ENCODE data around the gene RARRES2.
"Not testable (repeated sequence)": the region's sequence is repeated elsewhere in the genome, so short reads cannot be mapped to it uniquely, and the experiment has no call there.

RARRES2 gene

DNA sequence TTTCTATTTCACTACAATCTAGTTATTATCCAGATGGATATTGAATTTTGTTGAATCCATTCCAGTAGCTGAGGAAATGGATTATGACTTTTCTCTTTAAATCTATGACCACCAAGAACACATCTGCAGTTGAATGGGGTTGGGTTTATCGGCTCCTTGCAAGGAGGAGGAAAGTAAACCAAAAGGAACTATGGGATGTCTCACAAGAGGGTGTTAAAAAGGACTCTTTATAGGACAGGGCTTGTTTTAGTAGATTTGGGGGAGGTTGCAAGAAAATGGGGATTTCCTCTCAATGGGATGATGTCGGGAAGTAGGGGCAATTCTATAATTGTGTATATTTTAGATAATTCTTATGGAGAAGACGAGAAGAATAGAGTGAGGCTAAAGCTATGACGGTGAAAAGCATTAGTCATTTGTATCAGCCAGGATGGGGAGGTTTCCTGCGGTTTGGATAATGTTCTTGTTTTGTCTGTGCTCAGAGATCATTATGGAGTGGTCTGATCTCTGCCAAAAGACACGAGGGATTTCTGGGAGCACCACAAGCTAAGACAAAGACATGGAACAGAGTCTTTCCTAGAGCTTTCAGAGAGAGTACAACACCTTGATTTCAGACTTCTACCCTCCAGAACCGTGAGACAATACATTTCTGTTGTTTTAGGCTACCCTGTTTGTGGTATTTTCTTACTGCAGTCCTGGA lies 23.5 kb downstream of the RARRES2 start:
- no peak for DNase-seq (ENCODE audit: low read depth)

DNA sequence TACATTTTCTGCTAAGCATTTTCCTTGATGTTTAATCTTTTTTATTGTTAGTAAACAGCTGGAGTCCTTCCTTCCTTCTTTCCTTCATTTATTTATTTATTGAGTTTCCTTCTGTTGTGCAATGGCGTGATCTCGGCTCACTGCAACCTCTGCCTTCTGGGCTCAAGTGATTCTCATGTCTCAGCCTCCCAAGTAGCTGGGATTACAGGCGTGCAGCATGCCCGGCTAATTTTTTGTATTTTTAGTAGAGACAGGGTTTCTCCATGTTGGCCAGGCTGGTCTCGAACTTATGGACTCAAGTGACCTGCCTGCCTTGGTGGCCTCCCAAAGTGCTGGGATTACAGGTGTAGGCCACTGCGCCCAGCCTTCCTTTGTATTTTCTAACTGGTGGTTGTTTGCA lies 24.4 kb downstream of the RARRES2 start:
- DNase-seq (ENCODE audit: low read depth), result not testable (repeated sequence)

DNA sequence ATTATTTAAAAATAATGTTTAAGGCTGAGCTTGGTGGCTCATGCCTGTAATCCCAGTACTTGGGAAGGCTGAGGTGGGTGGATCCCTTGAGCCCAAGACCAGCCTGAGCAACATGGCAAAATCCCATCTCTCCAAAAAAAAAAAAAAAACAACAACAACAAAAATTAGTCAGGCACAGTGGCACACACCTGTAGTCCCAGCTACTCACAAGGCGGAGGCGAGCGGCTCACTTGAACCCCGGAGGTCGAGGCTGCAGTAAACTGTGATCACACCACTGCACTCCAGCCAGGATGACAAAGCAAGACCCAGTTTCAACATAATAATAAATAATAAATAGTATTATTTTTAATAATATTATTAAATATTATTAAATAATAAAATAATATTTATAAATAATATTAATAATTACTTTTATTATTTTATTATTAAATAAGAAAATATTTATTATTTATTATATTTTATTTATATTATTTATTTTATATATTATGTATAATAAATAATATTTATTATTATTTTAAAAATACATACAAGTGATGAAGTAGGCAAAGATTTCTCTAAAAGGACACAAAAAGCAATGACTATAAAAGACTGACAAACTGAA lies 26.7 kb downstream of the RARRES2 start:
- no peak for DNase-seq (ENCODE audit: low read depth)

DNA sequence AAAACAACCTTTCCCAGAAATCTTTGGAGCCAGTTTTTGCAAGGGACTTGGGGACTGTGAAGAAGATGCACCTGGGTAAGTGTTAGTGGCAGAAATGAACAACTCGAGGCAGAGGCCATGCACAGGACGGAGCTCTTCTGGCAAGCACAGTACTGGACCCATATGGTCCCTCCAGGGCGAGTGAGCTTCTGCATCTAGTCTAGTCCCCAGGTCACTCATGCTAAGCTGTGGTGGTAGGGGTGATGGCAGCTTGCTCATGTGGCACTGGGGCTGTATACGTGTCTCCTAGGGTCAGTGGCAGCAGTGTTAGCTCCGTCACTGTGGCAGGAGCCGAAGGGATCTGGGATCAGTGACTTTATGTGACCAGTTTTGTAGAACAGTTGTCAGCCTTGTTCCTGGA lies 27.6 kb downstream of the RARRES2 start:
- no peak for DNase-seq (ENCODE audit: low read depth)

DNA sequence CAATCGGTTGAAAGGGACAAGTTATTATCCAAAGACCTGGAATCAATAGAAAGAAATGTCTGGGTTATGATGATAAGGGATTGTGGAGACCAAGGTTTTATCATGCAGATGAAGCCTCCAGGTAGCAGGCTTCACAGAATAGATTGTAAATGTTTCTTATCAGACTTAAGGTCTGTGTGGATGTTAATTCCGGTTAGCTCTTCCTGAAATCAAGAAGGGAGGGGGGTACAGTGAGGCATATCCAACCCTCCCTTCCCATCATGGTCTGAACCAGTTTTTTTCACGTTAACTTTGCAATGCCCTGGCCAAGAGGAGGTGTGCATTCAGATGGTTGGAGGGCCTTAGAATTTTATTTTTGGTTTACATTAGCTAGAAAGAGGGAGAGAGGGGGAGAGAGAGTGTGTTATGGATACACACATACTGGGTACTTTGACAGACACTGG lies 28.0 kb downstream of the RARRES2 start:
- no peak for DNase-seq (ENCODE audit: low read depth)

DNA sequence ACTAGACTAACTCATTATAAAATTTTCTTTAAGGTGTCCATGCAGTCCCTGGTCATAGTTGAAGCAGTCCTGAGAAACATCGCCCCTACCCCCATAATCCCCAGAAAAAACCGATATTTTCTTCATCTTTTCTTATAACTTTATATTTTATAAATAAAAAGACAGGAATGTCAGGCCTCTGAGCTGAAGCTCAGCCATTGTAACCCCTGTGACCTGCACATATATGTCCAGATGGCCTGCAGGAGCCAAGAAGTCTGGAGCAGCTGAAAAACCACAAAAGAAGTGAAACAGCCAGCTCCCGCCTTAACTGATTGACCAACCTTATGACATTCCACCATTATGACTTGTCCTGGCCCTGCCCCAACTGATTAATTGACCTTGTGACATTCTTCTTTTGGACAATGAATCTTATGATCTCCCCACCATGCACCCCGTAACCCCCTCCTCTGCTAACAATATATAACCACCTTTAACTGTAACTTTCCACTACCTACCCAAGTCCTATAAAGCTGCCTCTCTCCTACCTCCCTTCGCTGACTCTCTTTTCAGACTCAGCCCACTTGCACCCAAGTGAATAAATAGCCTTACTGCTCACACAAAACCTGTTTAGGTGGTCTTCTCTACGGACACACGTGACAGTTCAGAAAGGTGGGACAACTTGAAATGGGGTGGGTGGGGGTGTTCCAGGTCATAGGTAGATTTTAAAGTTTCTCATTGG lies 28.6 kb downstream of the RARRES2 start:
- DNase-seq (ENCODE audit: low read depth), result not testable (repeated sequence)

DNA sequence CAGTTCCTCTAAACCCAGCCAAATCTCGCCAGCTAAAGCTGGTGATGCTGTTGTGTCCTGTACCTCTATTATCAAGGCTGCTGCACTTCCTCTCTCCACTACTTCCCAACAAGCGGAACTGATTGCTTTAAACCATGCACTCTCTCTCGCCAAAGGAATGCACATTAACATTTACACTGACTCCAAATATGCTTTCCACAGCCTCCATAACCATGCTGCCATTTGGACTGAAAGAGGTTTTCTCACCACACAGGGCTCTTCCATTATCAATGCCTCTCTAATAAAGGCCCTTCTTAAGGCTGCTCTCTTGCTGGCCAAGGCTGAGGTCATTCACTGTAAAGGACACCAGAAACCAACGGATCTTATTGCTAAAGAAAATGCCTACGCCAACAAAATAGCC lies 29.7 kb downstream of the RARRES2 start:
- DNase-seq (ENCODE audit: low read depth), result no peak

DNA sequence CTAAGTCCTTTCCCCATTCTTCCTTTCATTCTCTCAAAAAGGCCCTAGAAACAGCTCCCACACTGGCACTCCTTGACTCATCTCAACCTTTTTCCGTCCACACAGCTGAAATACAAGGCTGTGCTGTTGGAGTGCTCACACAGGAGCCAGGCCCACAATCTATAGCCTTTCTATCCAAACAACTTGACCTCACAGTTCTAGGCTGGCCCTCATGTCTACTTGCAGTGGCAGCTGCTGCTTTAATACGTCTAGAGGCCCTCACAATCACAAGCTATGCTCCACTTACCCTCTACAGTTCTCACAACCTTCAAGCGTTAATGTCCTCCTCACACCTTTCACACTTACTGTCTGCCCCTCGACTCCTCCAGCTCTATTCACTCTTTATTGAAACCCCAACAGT lies 30.3 kb downstream of the RARRES2 start:
- no peak for DNase-seq (ENCODE audit: low read depth)

DNA sequence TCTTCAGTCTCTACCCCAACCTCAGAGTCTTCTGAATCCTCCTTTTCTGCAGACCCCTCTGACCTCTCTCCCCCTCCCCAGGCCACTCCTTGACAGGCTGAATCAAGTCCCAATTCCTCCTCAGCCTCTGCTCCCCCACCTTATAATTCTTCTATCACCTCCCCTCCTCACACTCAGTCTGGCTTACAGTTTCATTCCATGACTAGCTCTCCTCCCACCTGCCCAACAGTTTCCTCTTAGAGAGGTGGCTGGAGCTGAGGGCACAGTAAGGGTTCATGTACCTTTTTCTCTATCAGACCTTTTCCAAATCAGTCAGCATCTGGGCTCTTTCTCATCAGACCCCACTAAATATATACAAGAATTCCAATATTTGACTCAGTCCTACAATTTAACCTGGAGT lies 32.9 kb downstream of the RARRES2 start:
- no peak for DNase-seq (ENCODE audit: low read depth)

DNA sequence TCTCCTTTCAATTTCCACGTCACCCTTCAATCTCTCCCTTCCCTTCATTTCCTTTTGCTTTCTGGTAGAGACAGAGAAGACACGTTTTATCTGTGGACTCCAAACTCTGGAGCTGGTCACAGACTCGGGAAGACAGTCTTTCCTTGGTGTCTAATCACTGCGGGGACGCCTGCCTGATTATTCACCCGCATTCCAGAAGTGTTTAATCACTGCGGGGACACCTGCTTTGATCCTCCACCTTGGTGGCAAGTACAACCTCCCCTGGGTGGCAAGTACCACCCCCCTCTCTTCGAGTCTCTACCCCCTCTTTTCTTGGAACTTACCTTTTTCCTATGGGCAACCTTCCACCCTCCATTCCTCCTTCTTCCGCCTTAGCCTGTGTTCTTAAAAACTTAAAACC lies 33.5 kb downstream of the RARRES2 start:
- no peak for DNase-seq (ENCODE audit: low read depth)

DNA sequence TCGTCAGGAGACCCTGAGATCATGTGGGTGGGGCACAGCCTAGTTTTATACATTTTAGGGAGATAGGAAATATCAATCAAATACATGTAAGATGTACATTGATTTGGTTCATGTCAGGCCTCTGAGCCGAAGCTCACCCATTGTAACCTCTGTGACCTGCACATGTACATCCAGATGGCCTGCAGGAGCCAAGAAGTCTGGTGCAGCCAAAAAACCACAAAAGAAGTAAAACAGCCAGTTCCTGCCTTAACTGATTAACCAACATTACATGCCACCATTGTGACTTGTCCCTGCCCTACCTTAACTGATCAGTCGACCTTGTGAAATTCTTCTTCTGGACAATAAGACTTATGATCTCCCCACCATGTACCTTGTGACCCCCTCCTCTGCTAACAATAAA lies 34.3 kb downstream of the RARRES2 start:
- no peak for DNase-seq (ENCODE audit: low read depth)

DNA sequence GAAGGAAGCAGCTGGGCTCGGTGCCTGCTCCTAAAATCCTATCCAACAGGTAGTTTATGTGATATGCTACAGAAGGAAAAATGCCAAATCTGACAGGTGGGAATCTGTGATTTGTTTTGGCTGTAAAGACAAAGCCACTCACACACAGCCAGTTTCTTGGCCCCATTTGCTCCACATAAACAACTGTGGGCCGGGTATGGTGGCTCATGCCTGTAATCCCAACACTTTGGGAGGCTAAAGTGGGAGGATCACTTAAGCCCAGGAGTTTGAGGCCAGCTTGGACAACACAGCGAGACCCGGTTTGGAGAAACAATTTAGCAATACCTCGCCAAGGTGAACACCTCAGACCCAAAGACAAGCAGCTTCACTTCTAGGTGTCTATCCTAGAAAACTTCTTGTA lies 35.1 kb downstream of the RARRES2 start:
- DNase-seq (ENCODE audit: low read depth), result not testable (repeated sequence)

DNA sequence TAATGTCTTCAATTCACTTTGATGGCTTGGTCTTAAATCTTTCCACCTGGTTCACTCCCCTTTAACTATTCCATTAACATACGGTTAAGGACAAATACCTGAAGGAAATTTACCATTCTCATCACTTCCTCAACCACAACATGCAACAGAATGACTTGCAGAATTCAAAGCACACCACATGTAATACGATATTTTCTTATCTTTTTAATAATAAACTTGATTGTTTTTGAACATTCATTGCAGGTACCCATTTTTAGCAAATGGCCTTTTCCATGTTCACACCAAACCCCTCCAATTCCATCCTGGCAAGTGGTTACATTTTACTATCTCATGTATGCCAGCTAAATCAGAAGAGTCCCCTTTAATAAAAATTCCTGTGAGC lies 35.5 kb downstream of the RARRES2 start:
- not testable (repeated sequence) for DNase-seq (ENCODE audit: low read depth)

DNA sequence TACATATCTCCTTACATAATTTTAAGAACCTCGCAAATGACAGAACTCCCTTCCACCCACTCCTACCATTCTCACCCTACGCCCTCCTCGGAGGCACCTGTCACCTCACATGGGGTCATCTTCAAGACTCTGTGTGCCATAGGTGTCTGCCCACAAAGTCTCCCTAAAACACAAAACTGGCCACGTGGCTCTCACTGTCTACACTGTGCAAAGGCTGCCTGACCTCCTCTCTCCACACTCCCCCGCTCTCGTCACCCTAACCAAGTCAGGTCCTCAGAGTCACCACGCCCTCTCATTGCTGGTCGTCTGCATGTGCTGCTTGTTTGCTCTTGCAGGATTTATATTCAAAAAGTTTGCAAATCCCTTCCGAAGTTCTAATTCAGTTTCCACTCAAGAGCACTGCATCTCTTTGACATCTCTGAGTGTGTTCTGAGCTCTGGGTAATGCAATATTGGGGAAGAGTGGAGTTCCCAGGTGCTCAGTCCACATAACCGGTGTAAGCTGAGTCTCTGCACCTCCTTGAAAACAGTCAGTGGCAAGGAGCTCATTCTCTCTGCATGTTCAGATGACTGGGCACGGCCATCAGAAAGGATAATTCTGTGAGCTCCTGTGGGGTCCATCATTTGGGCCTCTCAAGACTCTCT lies 36.0 kb downstream of the RARRES2 start:
- DNase-seq (ENCODE audit: low read depth), result not testable (repeated sequence)

DNA sequence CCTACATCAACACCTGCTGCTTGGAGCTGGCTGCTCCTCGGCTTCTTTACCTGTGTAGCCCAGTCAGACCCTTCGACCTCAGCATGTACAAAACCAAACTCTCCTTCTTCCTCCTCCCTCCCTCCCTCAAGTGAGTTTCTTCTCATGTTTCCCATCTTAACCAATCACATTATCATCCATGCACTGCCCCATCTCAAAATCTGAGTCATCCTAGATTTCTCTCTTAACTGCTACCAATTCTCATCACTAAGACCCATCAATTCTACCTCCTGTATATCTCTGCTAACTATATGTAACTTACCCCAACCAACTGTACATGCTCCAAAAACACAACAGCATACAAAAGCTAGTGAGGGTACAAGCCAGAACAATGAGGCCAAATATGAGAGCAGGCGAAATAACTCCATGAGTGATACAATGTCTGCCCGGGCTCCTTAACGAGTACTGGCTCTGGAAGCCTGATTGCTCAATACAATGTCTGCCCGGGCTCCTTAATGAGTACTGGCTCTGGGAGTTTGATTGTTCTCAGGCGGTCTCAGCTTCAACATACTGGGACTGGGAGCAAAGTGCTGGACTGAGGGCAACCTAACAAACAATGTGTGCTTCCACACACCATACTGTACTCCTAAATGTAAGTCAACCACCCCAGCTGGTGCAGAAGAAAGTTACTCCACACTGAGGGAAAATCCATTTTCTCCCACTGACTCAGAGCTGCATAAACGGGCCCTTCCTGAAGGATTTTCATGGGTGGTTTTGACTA lies 36.8 kb downstream of the RARRES2 start:
- DNase-seq (ENCODE audit: low read depth), result not testable (repeated sequence)

DNA sequence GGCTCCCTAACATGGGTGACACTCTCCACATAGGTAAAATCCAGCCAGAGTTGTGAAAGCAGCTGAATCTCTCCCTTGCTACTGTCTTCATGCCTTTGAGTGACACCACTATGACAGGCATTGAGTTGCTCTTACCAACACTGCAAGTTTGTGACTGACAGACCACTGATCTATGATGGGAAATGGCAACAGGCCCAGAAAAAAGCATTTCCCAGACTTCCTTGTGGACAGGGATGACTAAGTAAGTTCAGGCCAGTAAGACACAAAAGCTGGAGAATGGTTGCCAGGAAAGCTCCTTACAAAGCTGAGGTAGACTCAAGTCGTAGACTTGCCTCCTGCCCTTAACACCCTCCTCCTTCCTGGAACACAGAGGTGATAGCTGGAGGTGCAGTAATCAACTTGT lies 38.5 kb downstream of the RARRES2 start:
- DNase-seq (ENCODE audit: low read depth), result not testable (repeated sequence)

DNA sequence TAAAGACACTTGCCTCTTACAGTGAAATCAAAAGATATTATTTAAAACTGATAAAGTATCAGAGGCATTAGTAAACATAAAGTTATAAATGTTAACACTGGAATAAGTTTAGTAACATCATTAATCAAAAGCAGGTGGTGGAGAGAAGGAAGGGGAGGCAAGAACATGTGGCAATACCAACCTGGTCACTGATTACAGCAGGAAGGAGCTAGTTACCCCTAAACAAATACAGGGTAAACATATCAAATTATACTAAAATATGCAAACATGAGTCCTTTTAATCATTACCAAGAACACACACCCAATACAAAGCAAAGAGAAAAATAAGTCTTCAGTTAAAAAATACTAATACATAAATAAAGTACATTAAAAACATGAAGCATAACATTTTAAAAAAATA lies 43.5 kb downstream of the RARRES2 start:
- DNase-seq (ENCODE audit: low read depth), result peak; percentile 22

DNA sequence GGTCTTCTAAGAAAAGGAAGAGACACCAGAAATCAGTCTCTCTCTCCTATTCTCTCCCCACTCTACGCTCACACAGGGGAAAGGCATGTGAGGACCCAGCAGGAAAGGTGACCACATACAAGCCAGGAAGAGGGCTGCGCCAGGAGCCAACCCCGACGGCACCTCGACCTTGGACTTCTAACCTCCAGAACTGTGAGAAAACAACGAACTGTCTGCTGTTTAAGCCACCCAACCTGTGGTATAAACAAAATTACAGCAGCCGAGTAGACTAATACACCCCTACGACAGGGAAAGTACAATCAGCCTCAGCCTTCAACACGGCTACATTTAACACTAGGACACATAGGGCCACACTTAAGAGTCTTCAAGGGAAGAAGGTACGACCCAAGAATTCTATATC lies 44.6 kb downstream of the RARRES2 start:
- DNase-seq (ENCODE audit: low read depth), result not testable (repeated sequence)

DNA sequence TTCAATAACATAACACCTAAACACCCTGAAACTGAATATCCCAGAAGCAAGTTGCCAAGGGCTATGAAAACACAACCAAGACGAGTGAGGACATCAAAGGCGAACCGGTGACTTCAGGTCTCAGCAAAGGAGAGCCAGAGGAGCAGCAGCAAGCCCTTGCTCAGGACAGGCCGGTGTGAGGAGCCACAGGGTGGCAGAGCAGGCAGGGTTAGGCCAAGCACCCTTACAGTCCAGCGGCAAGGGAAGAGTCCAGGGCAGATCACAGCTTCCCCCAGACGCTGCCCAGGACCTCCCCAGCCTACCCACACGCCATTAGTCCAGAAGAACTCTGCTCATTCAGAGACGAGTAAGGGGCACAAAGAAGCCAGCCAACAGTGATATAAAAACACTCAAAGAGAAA lies 45.8 kb downstream of the RARRES2 start:
- DNase-seq (ENCODE audit: low read depth), result not testable (repeated sequence)

DNA sequence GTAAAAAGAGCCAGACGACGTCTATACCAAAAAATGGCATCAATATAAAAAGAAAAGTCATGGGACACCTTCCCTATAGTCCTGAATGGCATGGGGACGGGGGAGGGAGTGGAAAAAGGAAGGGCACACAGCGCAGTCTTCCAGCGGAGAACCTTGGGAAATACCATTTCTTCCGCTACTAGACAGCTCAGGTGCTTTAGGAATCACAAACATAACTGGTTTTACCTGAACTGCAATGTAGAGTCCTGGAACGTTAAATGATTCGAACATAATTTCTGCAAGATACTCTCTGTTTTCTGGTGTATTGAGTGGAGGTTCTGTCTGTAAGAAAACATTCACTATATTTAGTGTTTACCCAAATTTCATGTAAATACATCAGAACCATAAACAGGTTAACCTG lies 46.4 kb downstream of the RARRES2 start:
- DNase-seq (ENCODE audit: low read depth), result not testable (repeated sequence)

DNA sequence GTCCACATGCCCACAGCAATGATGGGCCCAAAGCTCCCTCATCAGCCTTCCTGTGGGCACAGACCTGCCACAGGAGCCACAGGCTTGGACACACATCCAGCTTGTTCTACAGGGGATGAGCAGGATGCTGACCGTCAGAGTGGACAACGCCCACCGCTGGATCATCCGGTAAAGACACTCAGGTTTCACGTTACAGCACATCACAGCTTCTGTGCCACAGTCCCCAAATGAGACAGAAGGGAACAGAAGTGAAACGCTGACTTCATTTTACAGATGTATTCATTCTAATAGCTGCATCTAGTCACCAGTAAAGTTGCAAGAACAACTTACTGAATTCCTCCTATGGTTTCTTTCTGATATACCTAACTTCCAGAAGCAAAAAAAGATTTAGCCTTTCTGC lies 51.1 kb downstream of the RARRES2 start:
- not testable (repeated sequence) for DNase-seq (ENCODE audit: low read depth)

DNA sequence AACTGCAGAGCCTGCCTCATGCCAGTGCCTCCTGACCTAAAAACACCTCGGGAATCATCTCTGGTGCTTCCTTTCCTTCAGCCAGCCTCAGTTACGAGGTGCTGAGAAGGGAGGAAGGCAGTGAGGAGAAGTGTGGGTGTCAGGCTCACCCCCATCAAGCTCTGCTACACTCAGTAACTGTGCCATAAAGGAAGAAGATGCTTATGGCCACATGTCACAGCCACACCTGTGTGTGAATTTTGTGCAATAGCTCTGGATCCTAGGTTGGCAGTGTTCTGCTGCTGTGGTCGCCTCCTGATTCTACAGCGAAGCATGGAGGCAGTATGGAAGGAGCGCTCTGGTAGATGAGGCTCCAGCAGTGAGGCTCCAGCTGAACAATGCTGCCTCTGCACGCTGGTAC lies 52.6 kb downstream of the RARRES2 start:
- DNase-seq (ENCODE audit: low read depth), result not testable (repeated sequence)
